Left ventricle myocardium superior (tissue), 1 donor: ENCODE results near the gene IKZF3. TPM values are rescaled to one million over a fixed set of nuclear protein-coding genes. Genes with fewer than 3 reads are reported as not detected.
"Not testable (repeated sequence)": the region's sequence is repeated elsewhere in the genome, so short reads cannot be mapped to it uniquely, and the experiment has no call there.

ENCODE experiments used
- ATAC-seq: fragments of 200-7000 bp; cut with Tn5 transposase; one replicate; pipeline ENCODE4 v1.9.1; 2020; ENCODE audit warnings: mild to moderate bottlenecking, moderate library complexity
- DNase-seq: peaks from one replicate; pipeline ENCODE4 v3.0.0-alpha.2; 2020
- intact Hi-C: fragments of 100-400 bp; cut with micrococcal nuclease; formaldehyde crosslinking; loops from one replicate; pipeline ENCODE4 v1.11.0; 2022
- total RNA-seq: library from RNA; stranded (reverse); fragmentation: NEBNext Ultra II Directional; extraction: Animal tissue kit (Norgen Biotek cat#: 25700); gene quantifications from one replicate; pipeline ENCODE4 v1.2.1, GENCODE V29; 2021
- donor health status: DM: no; HTN: yes; CAD: no; lungs with severe emphysema.

The IKZF3 gene
- total RNA-seq, 1 donor from 2014 or later: 0.42 TPM

GRCh38 chr17:39863244-39863917, 731 bp downstream of the IKZF3 start:
- ATAC-seq: no peak
- intact Hi-C loops: no loop called here

GRCh38 chr17:39861235-39861634, 2.9 kb downstream of the IKZF3 start:
- intact Hi-C loops: no loop called here
- DNase-seq (no peak), ATAC-seq (no peak)

More at GRCh38 chr17:39863244-39863917, 731 bp downstream of the IKZF3 start:
- no peak for DNase-seq

GRCh38 chr17:39855911-39856649, 8.0 kb downstream of the IKZF3 start:
- DNase-seq, ATAC-seq, intact Hi-C loops: not testable (repeated sequence)

GRCh38 chr17:39854909-39855308, 9.2 kb downstream of the IKZF3 start:
- DNase-seq (no peak), ATAC-seq (no peak)
- intact Hi-C loops: no loop called here

- no peak for DNase-seq
- intact Hi-C loops: no loop called here
- ATAC-seq: no peak
These were observed 11.9 kb downstream of the IKZF3 start for GRCh38 chr17:39852239-39852638.

GRCh38 chr17:39850186-39850585, 13.9 kb downstream of the IKZF3 start:
- ATAC-seq, DNase-seq, intact Hi-C loops: not testable (repeated sequence)

GRCh38 chr17:39848600-39848999, 15.5 kb downstream of the IKZF3 start:
- intact Hi-C loops: no loop called here
- no peak for DNase-seq
- no peak for ATAC-seq

- DNase-seq (no peak), ATAC-seq (no peak)
- intact Hi-C loops: no loop called here
These were observed 17.9 kb downstream of the IKZF3 start for GRCh38 chr17:39846205-39846604.

- intact Hi-C loops: no loop called here
- no peak for ATAC-seq
- no peak for DNase-seq
These were observed 18.9 kb downstream of the IKZF3 start for GRCh38 chr17:39845052-39845846.

GRCh38 chr17:39841134-39841683, 22.9 kb downstream of the IKZF3 start:
- intact Hi-C loops: loop anchor here (5.0 kb wide), 1 partner anchor 49 kb away; no protein-coding TSS in a partner anchor
- no peak for ATAC-seq
- DNase-seq: no peak

GRCh38 chr17:39838784-39839183, 25.3 kb downstream of the IKZF3 start:
- DNase-seq (no peak), ATAC-seq (no peak)
- intact Hi-C loops: no loop called here

GRCh38 chr17:39838057-39838456, 26.1 kb downstream of the IKZF3 start:
- ATAC-seq (no peak), DNase-seq (no peak)
- intact Hi-C loops: no loop called here

- no peak for DNase-seq
- intact Hi-C loops: no loop called here
- no peak for ATAC-seq
These were observed 28.0 kb downstream of the IKZF3 start for GRCh38 chr17:39836117-39836516.

GRCh38 chr17:39835038-39835786, 28.9 kb downstream of the IKZF3 start:
- intact Hi-C loops: no loop called here
- DNase-seq (no peak), ATAC-seq (no peak)

GRCh38 chr17:39834017-39834416, 30.1 kb downstream of the IKZF3 start:
- ATAC-seq (no peak), DNase-seq (no peak)
- intact Hi-C loops: no loop called here

- ATAC-seq: no peak
- intact Hi-C loops: no loop called here
- no peak for DNase-seq
These were observed 32.5 kb downstream of the IKZF3 start for GRCh38 chr17:39831588-39831987.

- ATAC-seq (no peak), DNase-seq (no peak)
- intact Hi-C loops: no loop called here
These were observed 35.7 kb downstream of the IKZF3 start for GRCh38 chr17:39828443-39828842.

- intact Hi-C loops: no loop called here
These were observed 37.8 kb downstream of the IKZF3 start for GRCh38 chr17:39826334-39826733.

More at GRCh38 chr17:39826334-39826733, 37.8 kb downstream of the IKZF3 start:
- no peak for ATAC-seq
- DNase-seq: no peak
